ENCODE data around the gene BRWD1. TPM values are rescaled to one million over a fixed set of nuclear protein-coding genes. Genes with fewer than 3 reads are reported as not detected.

The BRWD1 gene
- total RNA-seq, 2 donors from 2014 or later = 71.9 to 81.6 TPM

GRCh38 chr21:39156024-39156423 lies 157.4 kb downstream of the BRWD1 start:
- ATAC-seq (no peak), DNase-seq (no peak)
- H3K36me3 Mint-ChIP-seq (ENCODE audit: low read depth) = peaks cover 3% of the 10 kb centered on the region
- H3K4me1 Mint-ChIP-seq = no peaks in the 10 kb centered on the region
- no peaks in the 10 kb centered on the region for H3K9me3 ChIP-seq (ENCODE audit: control insufficient read depth, low read length, poor library complexity, severe bottlenecking)
- peaks cover 12% of the 10 kb centered on the region for H3K27me3 Mint-ChIP-seq
- no peak overlapping the region for H3K27ac Mint-ChIP-seq
- no peak overlapping the region for H3K4me3 Mint-ChIP-seq

GRCh38 chr21:39155578-39155977 lies 157.9 kb downstream of the BRWD1 start:
- DNase-seq = no peak
- H3K9me3 ChIP-seq (ENCODE audit: control insufficient read depth, low read length, poor library complexity, severe bottlenecking) = no peaks in the 10 kb centered on the region
- peaks cover 3% of the 10 kb centered on the region for H3K36me3 Mint-ChIP-seq (ENCODE audit: low read depth)
- ATAC-seq = no peak
- no peak overlapping the region for H3K4me3 Mint-ChIP-seq
- H3K27ac Mint-ChIP-seq = no peak overlapping the region
- H3K4me1 Mint-ChIP-seq = no peaks in the 10 kb centered on the region
- peaks cover 16% of the 10 kb centered on the region for H3K27me3 Mint-ChIP-seq

GRCh38 chr21:39153842-39154241 lies 159.6 kb downstream of the BRWD1 start:
- no peak for ATAC-seq

GRCh38 chr21:39153373-39153772 lies 160.1 kb downstream of the BRWD1 start:
- no peak overlapping the region for H3K27ac Mint-ChIP-seq
- DNase-seq = no peak
- H3K4me1 Mint-ChIP-seq = no peaks in the 10 kb centered on the region
- H3K4me3 Mint-ChIP-seq = no peak overlapping the region
- H3K27me3 Mint-ChIP-seq = peaks cover 26% of the 10 kb centered on the region
- ATAC-seq = no peak
- H3K36me3 Mint-ChIP-seq (ENCODE audit: low read depth) = peaks cover 2% of the 10 kb centered on the region
- H3K9me3 ChIP-seq (ENCODE audit: control insufficient read depth, low read length, poor library complexity, severe bottlenecking) = no peaks in the 10 kb centered on the region

More at GRCh38 chr21:39153842-39154241, 159.6 kb downstream of the BRWD1 start:
- no peak overlapping the region for H3K27ac Mint-ChIP-seq
- DNase-seq = no peak
- H3K4me1 Mint-ChIP-seq = no peaks in the 10 kb centered on the region
- no peaks in the 10 kb centered on the region for H3K9me3 ChIP-seq (ENCODE audit: control insufficient read depth, low read length, poor library complexity, severe bottlenecking)
- peaks cover 26% of the 10 kb centered on the region for H3K27me3 Mint-ChIP-seq
- H3K36me3 Mint-ChIP-seq (ENCODE audit: low read depth) = peaks cover 2% of the 10 kb centered on the region
- no peak overlapping the region for H3K4me3 Mint-ChIP-seq

GRCh38 chr21:39152271-39152670 lies 161.2 kb downstream of the BRWD1 start:
- Mint-ChIP-seq H3K4me1 (no peaks in the 10 kb centered on the region), H3K27me3 (peaks cover 26% of the 10 kb centered on the region)

GRCh38 chr21:39150877-39151276 lies 162.6 kb downstream of the BRWD1 start:
- Mint-ChIP-seq H3K27ac (no peak overlapping the region), H3K4me3 (no peak overlapping the region), H3K4me1 (no peaks in the 10 kb centered on the region), H3K27me3 (peaks cover 26% of the 10 kb centered on the region), H3K36me3 (ENCODE audit: low read depth) (peaks cover 2% of the 10 kb centered on the region)
- DNase-seq (no peak), ATAC-seq (no peak)
- H3K9me3 ChIP-seq (ENCODE audit: control insufficient read depth, low read length, poor library complexity, severe bottlenecking) = no peaks in the 10 kb centered on the region

More at GRCh38 chr21:39152271-39152670, 161.2 kb downstream of the BRWD1 start:
- ATAC-seq (no peak), DNase-seq (no peak)
- no peaks in the 10 kb centered on the region for H3K9me3 ChIP-seq (ENCODE audit: control insufficient read depth, low read length, poor library complexity, severe bottlenecking)
- Mint-ChIP-seq H3K4me3 (no peak overlapping the region), H3K36me3 (ENCODE audit: low read depth) (peaks cover 2% of the 10 kb centered on the region), H3K27ac (no peak overlapping the region)

- Mint-ChIP-seq H3K4me1 (no peaks in the 10 kb centered on the region), H3K4me3 (no peak overlapping the region), H3K27ac (no peak overlapping the region), H3K36me3 (ENCODE audit: low read depth) (peaks cover 2% of the 10 kb centered on the region), H3K27me3 (peaks cover 26% of the 10 kb centered on the region)
- H3K9me3 ChIP-seq (ENCODE audit: control insufficient read depth, low read length, poor library complexity, severe bottlenecking) = no peaks in the 10 kb centered on the region
- no peak for ATAC-seq
- DNase-seq = no peak
These were observed 163.1 kb downstream of the BRWD1 start for GRCh38 chr21:39150316-39150715.

GRCh38 chr21:39149882-39150281 lies 163.6 kb downstream of the BRWD1 start:
- ATAC-seq (no peak), DNase-seq (no peak)
- Mint-ChIP-seq H3K27me3 (peaks cover 26% of the 10 kb centered on the region), H3K4me1 (no peaks in the 10 kb centered on the region), H3K27ac (no peak overlapping the region), H3K36me3 (ENCODE audit: low read depth) (peaks cover 2% of the 10 kb centered on the region), H3K4me3 (no peak overlapping the region)
- H3K9me3 ChIP-seq (ENCODE audit: control insufficient read depth, low read length, poor library complexity, severe bottlenecking) = no peaks in the 10 kb centered on the region

GRCh38 chr21:39148975-39149374 lies 164.5 kb downstream of the BRWD1 start:
- Mint-ChIP-seq H3K4me1 (no peaks in the 10 kb centered on the region), H3K4me3 (no peak overlapping the region), H3K27me3 (peaks cover 26% of the 10 kb centered on the region), H3K27ac (no peak overlapping the region), H3K36me3 (ENCODE audit: low read depth) (peaks cover 2% of the 10 kb centered on the region)
- ATAC-seq (no peak), DNase-seq (no peak)
- H3K9me3 ChIP-seq (ENCODE audit: control insufficient read depth, low read length, poor library complexity, severe bottlenecking) = no peaks in the 10 kb centered on the region

GRCh38 chr21:39144191-39144590 lies 169.2 kb downstream of the BRWD1 start:
- Mint-ChIP-seq H3K27me3 (peaks cover 9% of the 10 kb centered on the region), H3K4me3 (no peak overlapping the region), H3K36me3 (ENCODE audit: low read depth) (no peaks in the 10 kb centered on the region), H3K27ac (no peak overlapping the region), H3K4me1 (peaks cover 2% of the 10 kb centered on the region)
- H3K9me3 ChIP-seq (ENCODE audit: control insufficient read depth, low read length, poor library complexity, severe bottlenecking) = no peaks in the 10 kb centered on the region
- DNase-seq (no peak), ATAC-seq (no peak)

GRCh38 chr21:39142972-39143371 lies 170.5 kb downstream of the BRWD1 start:
- H3K4me3 Mint-ChIP-seq = no peak overlapping the region
- peaks cover 16% of the 10 kb centered on the region for H3K27me3 Mint-ChIP-seq
- H3K36me3 Mint-ChIP-seq (ENCODE audit: low read depth) = no peaks in the 10 kb centered on the region
- ATAC-seq (no peak), DNase-seq (no peak)
- no peak overlapping the region for H3K27ac Mint-ChIP-seq
- H3K4me1 Mint-ChIP-seq = peaks cover 2% of the 10 kb centered on the region
- H3K9me3 ChIP-seq (ENCODE audit: control insufficient read depth, low read length, poor library complexity, severe bottlenecking) = no peaks in the 10 kb centered on the region

GRCh38 chr21:39141502-39141901 lies 171.9 kb downstream of the BRWD1 start:
- no peaks in the 10 kb centered on the region for H3K36me3 Mint-ChIP-seq (ENCODE audit: low read depth)
- no peaks in the 10 kb centered on the region for H3K9me3 ChIP-seq (ENCODE audit: control insufficient read depth, low read length, poor library complexity, severe bottlenecking)
- ATAC-seq (no peak), DNase-seq (no peak)
- no peak overlapping the region for H3K4me3 Mint-ChIP-seq
- H3K4me1 Mint-ChIP-seq = peaks cover 4% of the 10 kb centered on the region
- H3K27me3 Mint-ChIP-seq = peaks cover 16% of the 10 kb centered on the region
- H3K27ac Mint-ChIP-seq = no peak overlapping the region

- ATAC-seq (no peak), DNase-seq (no peak)
- H3K27ac Mint-ChIP-seq = no peak overlapping the region
- H3K36me3 Mint-ChIP-seq (ENCODE audit: low read depth) = no peaks in the 10 kb centered on the region
- no peaks in the 10 kb centered on the region for H3K9me3 ChIP-seq (ENCODE audit: control insufficient read depth, low read length, poor library complexity, severe bottlenecking)
- peaks cover 17% of the 10 kb centered on the region for H3K27me3 Mint-ChIP-seq
- peaks cover 6% of the 10 kb centered on the region for H3K4me1 Mint-ChIP-seq
- no peak overlapping the region for H3K4me3 Mint-ChIP-seq
These were observed 175.9 kb downstream of the BRWD1 start for GRCh38 chr21:39137248-39138178.

- Mint-ChIP-seq H3K4me3 (no peak overlapping the region), H3K27ac (no peak overlapping the region), H3K27me3 (peaks cover 25% of the 10 kb centered on the region), H3K36me3 (ENCODE audit: low read depth) (no peaks in the 10 kb centered on the region), H3K4me1 (peaks cover 4% of the 10 kb centered on the region)
- DNase-seq = no peak
- no peak for ATAC-seq
- H3K9me3 ChIP-seq (ENCODE audit: control insufficient read depth, low read length, poor library complexity, severe bottlenecking) = no peaks in the 10 kb centered on the region
These were observed 176.7 kb downstream of the BRWD1 start for GRCh38 chr21:39136711-39137110.
